Mucosa of gallbladder (tissue), 1 donor: ENCODE measurements around the gene ABCF3. TPM values are rescaled to one million over a fixed set of nuclear protein-coding genes. Genes with fewer than 3 reads are reported as not detected.
A peak's percentile ranks its signal among the peaks of the same experiment; 100 is the strongest.

Experiments used
- DNase-seq: peaks from one replicate; pipeline ENCODE4 v3.0.0-alpha.2; 2020; ENCODE audit warnings: low spot score
- total RNA-seq: library from RNA; stranded (reverse); gene quantifications from one replicate; pipeline ENCODE4 v1.2.1, GENCODE V29; 2021
- donor health status: DM: no; HTN: no; CAD: no.

ABCF3 gene
- total RNA-seq, 1 donor from 2014 or later = 77.4 TPM

- DNase-seq = no peak
Measured at GRCh38 chr3:184233127-184233843, 47.3 kb downstream of the ABCF3 start.

GRCh38 chr3:184234224-184234623 is 48.2 kb downstream of the ABCF3 start:
- peak; percentile 76 for DNase-seq

- DNase-seq = no peak
Measured at GRCh38 chr3:184234671-184235380, 48.8 kb downstream of the ABCF3 start.

GRCh38 chr3:184235381-184236032 is 49.5 kb downstream of the ABCF3 start:
- DNase-seq = no peak

GRCh38 chr3:184236033-184236410 is 50.0 kb downstream of the ABCF3 start:
- no peak for DNase-seq

- DNase-seq = no peak
Measured at GRCh38 chr3:184236636-184237035, 50.6 kb downstream of the ABCF3 start.

GRCh38 chr3:184237211-184237610 is 51.2 kb downstream of the ABCF3 start:
- DNase-seq = no peak

GRCh38 chr3:184237807-184238206 is 51.8 kb downstream of the ABCF3 start:
- no peak for DNase-seq

- no peak for DNase-seq
Measured at GRCh38 chr3:184238246-184238818, 52.3 kb downstream of the ABCF3 start.

GRCh38 chr3:184239221-184239620 is 53.2 kb downstream of the ABCF3 start:
- DNase-seq = no peak

- no peak for DNase-seq
Measured at GRCh38 chr3:184239708-184240107, 53.7 kb downstream of the ABCF3 start.

GRCh38 chr3:184240384-184241140 is 54.6 kb downstream of the ABCF3 start:
- DNase-seq = no peak

GRCh38 chr3:184241141-184241446 is 55.1 kb downstream of the ABCF3 start:
- no peak for DNase-seq

- DNase-seq = peak; percentile 66
Measured at GRCh38 chr3:184241447-184242296, 55.7 kb downstream of the ABCF3 start.

GRCh38 chr3:184242297-184242685 is 56.3 kb downstream of the ABCF3 start:
- no peak for DNase-seq

Other genes with a start within 250 kb of the ABCF3 start
- gene ABCC5, start 168.3 kb upstream of the ABCF3 start, total RNA-seq = 37.8 TPM
- gene HTR3D, start 154.5 kb upstream of the ABCF3 start, total RNA-seq = not detected
- gene HTR3C, start 133.2 kb upstream of the ABCF3 start, total RNA-seq = 0.14 TPM
- gene HTR3E, start 89.1 kb upstream of the ABCF3 start, total RNA-seq = not detected
- gene EIF2B5, start 50.8 kb upstream of the ABCF3 start, total RNA-seq = 35.5 TPM
- gene DVL3, start 30.8 kb upstream of the ABCF3 start, total RNA-seq = 99.2 TPM
- gene AP2M1, start 11.3 kb upstream of the ABCF3 start, total RNA-seq = 322 TPM
- not detected for gene VWA5B2, start 43.4 kb downstream of the ABCF3 start, total RNA-seq
- gene ALG3, start 62.8 kb downstream of the ABCF3 start, total RNA-seq = 44.7 TPM
- 3.2 TPM for gene EEF1AKMT4, start 63.5 kb downstream of the ABCF3 start, total RNA-seq
- gene CAMK2N2, start 75.4 kb downstream of the ABCF3 start, total RNA-seq = 0.40 TPM
- 0.14 TPM for gene ECE2, start 89.8 kb downstream of the ABCF3 start, total RNA-seq
- 174 TPM for gene PSMD2, start 113.0 kb downstream of the ABCF3 start, total RNA-seq
- 330 TPM for gene EIF4G1, start 128.4 kb downstream of the ABCF3 start, total RNA-seq
- 41.5 TPM for gene FAM131A, start 151.4 kb downstream of the ABCF3 start, total RNA-seq
- gene CLCN2, start 175.4 kb downstream of the ABCF3 start, total RNA-seq = 104 TPM
- gene POLR2H, start 175.5 kb downstream of the ABCF3 start, total RNA-seq = 107 TPM
- gene THPO, start 192.0 kb downstream of the ABCF3 start, total RNA-seq = 0.29 TPM
- gene CHRD, start 193.9 kb downstream of the ABCF3 start, total RNA-seq = 6.5 TPM